Midbrain (tissue), 1 donor: ENCODE results near the gene ALMS1.
"Not testable (repeated sequence)": the region's sequence is repeated elsewhere in the genome, so short reads cannot be mapped to it uniquely, and the experiment has no call there.

Experiments used
- DNase-seq: peaks from one replicate; lab custom pipeline; 2025; lab: John Stamatoyannopoulos, UW

Gene ALMS1

GRCh38 chr2:73402386-73403103, 16.9 kb downstream of the ALMS1 start:
- no peak for DNase-seq

GRCh38 chr2:73403237-73403636, 17.6 kb downstream of the ALMS1 start:
- no peak for DNase-seq

DNA sequence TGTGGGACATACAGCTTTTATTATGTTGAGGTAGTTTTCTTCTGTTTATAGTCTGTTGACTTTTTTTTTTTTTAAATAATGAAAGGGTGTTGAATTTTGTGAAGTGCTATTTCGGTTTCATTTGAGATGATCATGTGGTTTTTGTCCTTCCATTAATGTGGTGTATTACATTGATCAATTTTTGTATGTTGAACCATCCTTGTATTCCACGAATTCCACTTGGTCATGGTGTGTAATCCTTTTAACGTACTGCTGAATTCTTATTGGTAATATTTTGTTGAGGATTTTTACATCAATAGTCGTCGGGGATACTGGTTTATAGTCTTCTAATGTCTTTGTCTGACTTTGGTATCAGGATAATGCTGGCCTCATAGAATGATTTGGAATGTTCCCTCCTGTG, 18.8 kb downstream of the ALMS1 start:
- no peak for DNase-seq

- DNase-seq: no peak
These were observed 21.4 kb downstream of the ALMS1 start for GRCh38 chr2:73406996-73407395.

GRCh38 chr2:73408198-73408597, 22.6 kb downstream of the ALMS1 start:
- no peak for DNase-seq

DNA sequence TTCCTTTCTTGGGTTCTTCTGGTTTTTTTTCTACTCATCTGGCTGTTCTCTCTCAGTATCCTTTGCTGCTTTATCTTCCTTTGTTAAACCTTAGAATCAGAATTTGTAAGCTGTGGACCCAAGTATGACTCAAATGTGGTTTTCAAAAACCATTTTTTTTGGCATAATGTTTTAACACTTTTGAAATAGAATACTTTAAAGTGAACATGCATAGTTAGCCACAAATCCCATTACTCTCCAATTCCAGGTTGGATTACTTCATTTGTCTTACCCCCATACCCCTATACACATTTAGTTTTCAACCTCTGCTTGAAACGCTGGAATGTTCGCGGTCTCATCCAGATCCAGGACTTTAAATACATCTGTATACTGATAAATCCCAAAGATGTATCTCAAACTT, 29.1 kb downstream of the ALMS1 start:
- no peak for DNase-seq

- DNase-seq: no peak
These were observed 30.3 kb downstream of the ALMS1 start for GRCh38 chr2:73415906-73416305.

- DNase-seq: peak; percentile 33
These were observed 32.7 kb downstream of the ALMS1 start for GRCh38 chr2:73418343-73418742.

GRCh38 chr2:73423913-73424312, 38.3 kb downstream of the ALMS1 start:
- DNase-seq: no peak

DNA sequence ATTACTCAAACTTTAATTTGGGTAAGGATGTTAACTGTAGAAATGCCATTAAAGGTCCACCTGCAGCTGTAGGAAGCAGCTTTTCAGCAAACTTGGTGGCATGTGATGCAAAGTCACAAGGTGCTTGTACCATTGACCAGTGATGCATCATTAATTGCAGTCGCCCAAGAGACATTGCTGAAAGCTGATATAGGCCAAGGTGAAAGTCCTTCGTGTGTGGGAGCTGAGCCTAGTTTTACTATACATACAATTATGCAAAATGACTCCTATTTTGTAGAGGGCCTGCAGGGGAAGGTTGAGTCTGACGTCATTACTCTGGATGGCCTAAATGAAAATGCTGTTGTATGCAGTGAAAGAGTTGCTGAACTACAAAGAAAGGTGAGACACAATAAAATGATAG, 40.5 kb downstream of the ALMS1 start:
- no peak for DNase-seq

- no peak for DNase-seq
These were observed 50.4 kb downstream of the ALMS1 start for GRCh38 chr2:73436019-73436418.

DNA sequence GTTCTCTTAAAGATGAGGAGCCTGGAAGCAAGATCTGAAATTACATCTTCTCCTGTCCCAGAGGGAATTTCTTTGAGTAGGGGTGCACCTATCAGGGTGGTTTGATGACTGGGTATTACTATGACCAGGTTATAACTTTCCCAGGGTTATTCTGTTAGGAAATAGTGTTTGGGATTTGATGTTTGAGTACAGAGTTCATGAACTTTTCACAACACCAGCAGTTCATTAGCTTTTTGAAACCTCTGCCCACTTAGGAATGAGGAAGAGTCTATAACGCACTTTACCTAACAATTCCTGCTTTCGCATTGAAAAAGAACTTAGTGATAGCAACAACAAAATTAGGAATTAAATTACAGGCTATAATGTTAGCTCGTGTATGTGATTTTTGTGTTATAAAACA, 58.6 kb downstream of the ALMS1 start:
- DNase-seq: no peak

GRCh38 chr2:73448856-73449255, 63.2 kb downstream of the ALMS1 start:
- DNase-seq: no peak

DNA sequence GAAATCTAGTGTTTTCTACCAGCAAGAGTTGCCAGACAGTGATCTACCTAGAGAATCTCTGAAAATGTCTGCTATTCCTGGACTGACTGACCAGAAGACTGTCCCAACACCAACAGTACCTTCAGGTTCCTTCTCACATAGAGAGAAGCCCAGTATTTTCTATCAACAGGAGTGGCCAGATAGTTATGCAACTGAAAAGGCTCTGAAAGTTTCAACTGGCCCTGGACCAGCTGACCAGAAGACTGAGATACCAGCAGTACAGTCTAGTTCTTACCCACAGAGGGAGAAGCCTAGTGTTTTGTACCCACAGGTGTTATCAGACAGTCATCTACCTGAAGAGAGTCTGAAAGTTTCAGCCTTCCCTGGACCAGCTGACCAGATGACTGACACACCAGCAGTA, 63.8 kb downstream of the ALMS1 start:
- no peak for DNase-seq

- no peak for DNase-seq
These were observed 65.8 kb downstream of the ALMS1 start for GRCh38 chr2:73451263-73451972.

- no peak for DNase-seq
These were observed 72.3 kb downstream of the ALMS1 start for GRCh38 chr2:73457982-73458381.

- DNase-seq: not testable (repeated sequence)
These were observed 76.8 kb downstream of the ALMS1 start for GRCh38 chr2:73462388-73462787.

- DNase-seq: no peak
These were observed 82.7 kb downstream of the ALMS1 start for GRCh38 chr2:73468376-73468775.

DNA sequence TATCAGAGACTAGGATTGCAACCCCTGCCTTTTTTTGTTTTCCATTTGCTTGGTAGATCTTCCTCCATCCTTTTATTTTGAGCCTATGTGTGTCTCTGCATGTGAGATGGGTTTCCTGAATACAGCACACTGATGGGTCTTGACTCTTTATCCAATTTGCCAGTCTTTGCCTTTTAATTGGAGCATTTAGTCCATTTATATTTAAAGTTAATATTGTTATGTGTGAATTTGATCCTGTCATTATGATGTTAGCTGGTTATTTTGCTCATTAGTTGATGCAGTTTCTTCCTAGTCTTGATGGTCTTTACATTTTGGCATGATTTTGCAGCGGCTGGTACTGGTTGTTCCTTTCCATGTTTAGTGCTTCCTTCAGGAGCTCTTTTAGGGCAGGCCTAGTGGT, 98.2 kb downstream of the ALMS1 start:
- not testable (repeated sequence) for DNase-seq

DNA sequence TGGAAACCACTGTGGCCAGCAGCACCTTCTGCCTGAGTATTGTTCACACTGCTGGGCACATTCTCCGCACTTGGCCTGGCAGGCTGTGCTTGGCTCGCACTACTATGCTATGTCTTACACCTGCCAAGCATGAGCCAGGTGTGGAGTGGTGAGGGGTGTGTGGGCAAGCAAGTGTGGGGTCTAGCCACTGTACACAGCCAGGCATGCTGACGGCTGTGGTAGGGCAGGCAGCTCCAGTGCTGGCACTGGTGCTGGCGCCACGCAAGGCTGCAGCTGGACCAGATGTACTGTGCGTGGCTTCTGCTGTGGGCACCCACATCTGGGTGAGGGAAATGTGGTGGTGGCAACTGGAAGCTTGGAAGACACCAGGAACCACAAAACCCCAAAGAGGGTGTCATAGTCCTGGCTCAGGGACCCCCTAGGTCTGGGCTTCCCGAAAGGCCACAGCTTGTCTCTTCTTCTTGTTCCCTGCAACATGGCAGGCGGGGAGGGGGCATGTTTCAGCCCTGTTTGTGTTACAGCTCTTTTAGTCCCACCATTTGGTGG, 101.5 kb downstream of the ALMS1 start:
- no peak for DNase-seq

GRCh38 chr2:73488079-73488478, 102.4 kb downstream of the ALMS1 start:
- no peak for DNase-seq

- DNase-seq: no peak
These were observed 103.4 kb downstream of the ALMS1 start for GRCh38 chr2:73489053-73489452.

DNA sequence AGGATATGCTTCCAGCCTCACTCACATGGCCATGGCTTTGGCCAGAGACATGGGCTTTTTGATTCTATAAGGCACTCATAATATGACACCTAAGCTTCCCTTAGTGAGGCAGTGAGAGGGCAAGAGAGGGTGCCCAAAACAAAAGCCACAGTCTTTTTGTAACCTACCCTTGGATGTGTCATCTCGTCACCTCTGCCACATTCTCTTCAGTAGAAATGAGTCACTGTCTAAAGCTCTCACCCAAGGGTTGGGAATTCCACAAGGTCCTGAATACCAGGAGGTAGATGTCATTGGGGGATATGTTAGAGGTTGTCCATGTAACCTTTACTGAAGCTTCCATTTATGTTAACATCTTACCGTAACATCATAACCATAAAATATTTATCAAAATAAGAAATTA, 108.4 kb downstream of the ALMS1 start:
- DNase-seq: no peak
